IgD-negative memory B cell (primary cell): ENCODE data around the gene PDIA2. TPM values are rescaled to one million over a fixed set of nuclear protein-coding genes. Genes with fewer than 3 reads are reported as not detected.
A peak's percentile ranks its signal among the peaks of the same experiment; 100 is the strongest.
"Not testable (repeated sequence)": the region's sequence is repeated elsewhere in the genome, so short reads cannot be mapped to it uniquely, and the experiment has no call there.

Source experiments
- H3K27ac Mint-ChIP-seq, 3 donors: one replicate each; pipeline ENCODE4 v1.8.0; 2020 to 2022; ENCODE audit warnings: mild to moderate bottlenecking in 3 of 3, mixed read lengths in 3 of 3, moderate library complexity in 1 of 3
- H3K27me3 Mint-ChIP-seq: one replicate; pipeline ENCODE4 v1.8.0; 2021; ENCODE audit warnings: mixed read lengths
- H3K36me3 Mint-ChIP-seq: one replicate; pipeline ENCODE4 v1.8.0; 2020; ENCODE audit warnings: mild to moderate bottlenecking, mixed read lengths
- H3K4me1 Mint-ChIP-seq, 3 donors: one replicate each; pipeline ENCODE4 v1.8.0; 2020 to 2022; ENCODE audit warnings: mixed read lengths in 3 of 3, mild to moderate bottlenecking in 1 of 3
- H3K4me3 Mint-ChIP-seq, 4 donors: one replicate each; pipeline ENCODE4 v1.8.0; 2020 to 2022; ENCODE audit warnings: mild to moderate bottlenecking in 4 of 4, mixed read lengths in 4 of 4, moderate library complexity in 3 of 4
- H3K9me3 Mint-ChIP-seq, 3 donors: one replicate each; pipeline ENCODE4 v1.8.0; 2020 to 2021; ENCODE audit warnings: mixed read lengths in 3 of 3, mild to moderate bottlenecking in 1 of 3
- polyA plus RNA-seq: library from polyadenylated mRNA; unstranded; fragments of 300-500 nt; fragmentation: Illumina TruSeq; gene quantifications from one replicate; pipeline ENCODE4 v1.2.3, GENCODE V29; 2021

Gene PDIA2
- polyA plus RNA-seq, 1 donor from 2014 or later = not detected

DNA sequence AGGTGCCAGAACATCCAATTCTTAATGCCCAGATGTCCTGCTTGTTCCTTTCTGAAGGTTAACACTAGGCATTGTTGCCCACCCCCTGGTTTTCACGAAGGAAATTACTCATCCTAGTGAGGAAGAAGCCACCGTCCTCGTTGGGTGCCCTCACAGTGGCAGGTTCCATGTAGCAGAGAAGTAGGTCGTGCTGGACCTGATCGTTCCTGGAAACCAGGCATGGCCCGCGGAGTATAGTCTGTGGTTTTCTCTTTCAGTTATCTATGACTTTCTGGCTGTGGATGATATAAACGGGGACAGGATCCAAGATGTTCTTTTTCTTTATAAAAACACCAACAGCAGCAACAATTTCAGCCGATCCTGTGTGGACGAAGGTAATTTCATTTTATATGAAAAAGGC lies 23.7 kb upstream of the PDIA2 start:
- no peak overlapping the region for H3K4me3 Mint-ChIP-seq
- peaks cover 2% of the 10 kb centered on the region for H3K36me3 Mint-ChIP-seq
- H3K27ac Mint-ChIP-seq = no peak overlapping the region
- H3K9me3 Mint-ChIP-seq = no peaks in the 10 kb centered on the region
- no peaks in the 10 kb centered on the region for H3K27me3 Mint-ChIP-seq
- H3K4me1 Mint-ChIP-seq = peaks cover 0 to 4% (median 0%) of the 10 kb centered on the region in 3 donors

DNA sequence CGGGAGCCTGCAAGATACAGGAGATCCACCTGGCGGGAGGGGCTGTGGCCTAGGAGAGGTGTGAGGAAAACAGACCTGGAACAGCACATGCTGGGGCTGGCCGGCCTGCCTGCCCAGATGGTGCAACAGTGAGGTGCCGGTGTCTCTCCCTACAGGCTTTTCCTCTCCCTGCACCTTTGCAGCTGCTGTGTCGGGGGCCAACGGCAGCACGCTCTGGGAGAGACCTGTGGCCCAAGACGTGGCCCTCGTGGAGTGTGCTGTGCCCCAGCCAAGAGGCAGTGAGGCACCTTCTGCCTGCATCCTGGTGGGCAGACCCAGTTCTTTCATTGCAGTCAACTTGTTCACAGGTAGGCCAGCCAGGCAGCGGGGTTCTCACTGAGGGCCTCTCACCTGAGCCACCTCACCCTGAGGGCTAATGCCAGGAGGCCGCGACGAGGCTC lies 23.1 kb upstream of the PDIA2 start:
- peaks cover 0 to 4% (median 0%) of the 10 kb centered on the region in 3 donors for H3K4me1 Mint-ChIP-seq
- no peak overlapping the region for H3K27ac Mint-ChIP-seq
- no peaks in the 10 kb centered on the region for H3K36me3 Mint-ChIP-seq
- no peaks in the 10 kb centered on the region for H3K27me3 Mint-ChIP-seq
- no peaks in the 10 kb centered on the region for H3K9me3 Mint-ChIP-seq
- H3K4me3 Mint-ChIP-seq = no peak overlapping the region

DNA sequence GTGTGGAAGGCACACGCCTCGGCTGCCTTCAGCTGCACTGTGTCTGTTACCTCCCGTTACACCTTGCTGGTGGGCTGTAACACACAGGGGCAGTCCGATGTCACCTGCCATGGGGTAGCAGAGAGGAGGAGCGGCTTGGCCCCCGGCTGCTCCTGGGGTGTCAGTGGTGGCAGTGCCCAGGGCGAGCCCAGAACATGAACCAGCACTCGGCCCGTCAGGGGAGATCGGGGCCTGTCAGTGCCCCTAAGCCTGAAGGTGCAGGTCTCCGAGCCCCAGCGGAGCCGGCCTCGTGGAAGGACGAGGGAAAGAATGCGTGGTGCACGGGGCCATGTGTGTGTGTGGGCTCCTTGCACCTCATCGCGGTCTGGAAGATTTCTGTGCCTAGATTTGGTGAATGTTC lies 22.6 kb upstream of the PDIA2 start:
- Mint-ChIP-seq H3K9me3 (no peaks in the 10 kb centered on the region), H3K4me1 (peaks cover 0 to 4% (median 0%) of the 10 kb centered on the region in 3 donors), H3K27me3 (no peaks in the 10 kb centered on the region), H3K36me3 (no peaks in the 10 kb centered on the region), H3K27ac (peak overlapping the region in 1 of 3 donors; percentile 50), H3K4me3 (no peak overlapping the region)

DNA sequence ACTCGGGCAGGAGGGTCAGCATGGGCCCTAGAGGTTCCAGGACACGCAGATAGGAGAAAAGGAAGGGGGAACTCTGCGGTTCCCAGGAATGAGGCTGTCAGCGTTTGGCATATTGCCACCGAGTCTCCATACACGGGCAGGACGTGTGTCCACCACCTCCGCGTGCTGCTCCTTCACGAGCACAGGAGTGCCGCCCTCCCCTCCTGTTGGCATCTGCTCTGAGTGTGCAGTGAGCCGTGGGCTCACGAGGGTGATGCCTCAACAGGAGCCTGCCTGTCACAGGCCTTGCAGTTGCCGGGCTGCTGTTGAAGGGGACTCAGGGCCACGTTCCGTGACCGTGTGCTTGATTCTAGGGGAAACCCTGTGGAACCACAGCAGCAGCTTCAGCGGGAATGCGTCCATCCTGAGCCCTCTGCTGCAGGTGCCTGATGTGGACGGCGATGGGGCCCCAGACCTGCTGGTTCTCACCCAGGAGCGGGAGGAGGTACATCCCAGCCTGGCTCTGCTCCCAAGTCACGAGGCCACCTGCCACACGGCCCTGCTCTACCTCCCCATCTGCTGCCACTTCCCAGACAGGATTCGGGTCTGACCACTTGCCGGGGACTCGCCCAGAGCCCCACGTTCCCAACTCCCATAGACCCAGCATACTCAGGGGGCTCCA lies 21.8 kb upstream of the PDIA2 start:
- peaks cover 0 to 3% (median 0%) of the 10 kb centered on the region in 3 donors for H3K4me1 Mint-ChIP-seq
- no peak overlapping the region for H3K4me3 Mint-ChIP-seq
- H3K36me3 Mint-ChIP-seq = no peaks in the 10 kb centered on the region
- no peak overlapping the region for H3K27ac Mint-ChIP-seq
- no peaks in the 10 kb centered on the region for H3K27me3 Mint-ChIP-seq
- H3K9me3 Mint-ChIP-seq = no peaks in the 10 kb centered on the region

DNA sequence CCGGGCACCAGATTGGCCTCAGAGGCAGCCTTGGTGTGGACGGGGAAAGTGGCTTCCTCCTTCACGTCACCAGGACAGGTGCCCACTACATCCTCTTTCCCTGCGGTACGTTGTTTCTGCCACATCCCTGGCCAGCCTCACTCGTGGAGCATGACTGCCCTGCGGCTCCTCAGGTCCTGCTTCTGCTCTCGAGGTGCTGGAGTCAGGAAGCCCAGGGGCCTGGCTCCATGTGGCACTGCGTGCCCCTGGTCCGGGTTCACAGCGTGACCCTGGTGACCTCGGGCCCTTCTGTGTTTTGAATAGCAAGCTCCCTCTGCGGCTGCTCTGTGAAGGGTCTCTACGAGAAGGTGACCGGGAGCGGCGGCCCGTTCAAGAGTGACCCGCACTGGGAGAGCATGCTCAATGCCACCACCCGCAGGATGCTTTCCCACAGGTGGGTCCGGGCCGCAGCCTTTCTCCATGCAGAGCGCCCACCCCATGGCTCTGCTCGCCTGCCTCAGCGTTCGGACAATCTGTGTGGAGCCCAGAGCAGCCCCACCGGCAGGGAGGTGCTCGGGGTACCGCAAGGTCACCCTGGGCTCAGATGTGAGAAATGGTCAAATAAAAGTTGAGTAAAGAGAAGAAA lies 20.7 kb upstream of the PDIA2 start:
- Mint-ChIP-seq H3K4me1 (peaks cover 0 to 3% (median 0%) of the 10 kb centered on the region in 3 donors), H3K4me3 (no peak overlapping the region), H3K27ac (no peak overlapping the region), H3K36me3 (no peaks in the 10 kb centered on the region), H3K27me3 (no peaks in the 10 kb centered on the region), H3K9me3 (no peaks in the 10 kb centered on the region)

DNA sequence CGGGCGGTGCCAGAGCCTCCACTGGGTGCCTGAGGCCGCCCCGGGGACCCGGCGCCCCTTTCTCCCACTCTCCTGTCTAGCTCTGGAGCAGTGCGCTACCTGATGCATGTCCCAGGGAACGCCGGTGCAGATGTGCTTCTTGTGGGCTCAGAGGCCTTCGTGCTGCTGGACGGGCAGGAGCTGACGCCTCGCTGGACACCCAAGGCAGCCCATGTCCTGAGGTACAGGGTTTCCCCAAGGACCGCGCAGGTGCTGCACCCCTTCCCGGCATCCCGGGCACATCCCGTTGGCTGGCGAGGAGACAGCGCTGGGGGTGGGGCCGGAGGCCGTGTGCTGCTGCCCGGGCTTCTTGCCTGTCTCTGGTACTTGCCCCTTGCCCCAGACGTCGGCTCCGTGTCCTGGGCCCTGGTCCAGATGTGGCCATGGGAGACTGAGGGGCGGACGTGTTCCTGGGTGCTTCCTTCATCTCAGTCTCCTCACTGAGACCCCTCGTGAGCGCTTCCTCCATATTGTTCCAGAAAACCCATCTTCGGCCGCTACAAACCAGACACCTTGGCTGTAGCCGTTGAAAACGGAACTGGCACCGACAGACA lies 19.7 kb upstream of the PDIA2 start:
- H3K4me1 Mint-ChIP-seq = peaks cover 0 to 3% (median 0%) of the 10 kb centered on the region in 3 donors
- no peaks in the 10 kb centered on the region for H3K27me3 Mint-ChIP-seq
- H3K27ac Mint-ChIP-seq = no peak overlapping the region
- no peaks in the 10 kb centered on the region for H3K36me3 Mint-ChIP-seq
- H3K9me3 Mint-ChIP-seq = no peaks in the 10 kb centered on the region
- no peak overlapping the region for H3K4me3 Mint-ChIP-seq

DNA sequence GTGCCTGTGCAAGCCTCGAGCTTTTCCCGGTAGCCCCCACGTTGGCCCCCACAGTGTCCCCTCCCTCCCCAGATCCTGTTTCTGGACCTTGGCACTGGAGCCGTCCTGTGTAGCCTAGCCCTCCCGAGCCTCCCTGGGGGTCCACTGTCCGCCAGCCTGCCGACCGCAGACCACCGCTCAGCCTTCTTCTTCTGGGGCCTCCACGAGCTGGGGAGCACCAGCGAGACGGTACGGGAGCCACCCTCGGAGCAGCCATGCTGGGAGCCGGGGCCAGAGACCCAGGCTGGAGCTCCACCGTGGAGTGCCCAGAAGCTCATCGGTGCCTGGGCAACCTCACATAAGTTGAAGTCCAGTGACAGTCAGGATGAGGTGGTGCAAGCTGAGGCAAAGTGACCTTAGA lies 19.0 kb upstream of the PDIA2 start:
- H3K4me3 Mint-ChIP-seq = no peak overlapping the region
- no peak overlapping the region for H3K27ac Mint-ChIP-seq
- no peaks in the 10 kb centered on the region for H3K27me3 Mint-ChIP-seq
- no peaks in the 10 kb centered on the region for H3K9me3 Mint-ChIP-seq
- no peaks in the 10 kb centered on the region for H3K36me3 Mint-ChIP-seq
- H3K4me1 Mint-ChIP-seq = peaks cover 0 to 3% (median 0%) of the 10 kb centered on the region in 3 donors

DNA sequence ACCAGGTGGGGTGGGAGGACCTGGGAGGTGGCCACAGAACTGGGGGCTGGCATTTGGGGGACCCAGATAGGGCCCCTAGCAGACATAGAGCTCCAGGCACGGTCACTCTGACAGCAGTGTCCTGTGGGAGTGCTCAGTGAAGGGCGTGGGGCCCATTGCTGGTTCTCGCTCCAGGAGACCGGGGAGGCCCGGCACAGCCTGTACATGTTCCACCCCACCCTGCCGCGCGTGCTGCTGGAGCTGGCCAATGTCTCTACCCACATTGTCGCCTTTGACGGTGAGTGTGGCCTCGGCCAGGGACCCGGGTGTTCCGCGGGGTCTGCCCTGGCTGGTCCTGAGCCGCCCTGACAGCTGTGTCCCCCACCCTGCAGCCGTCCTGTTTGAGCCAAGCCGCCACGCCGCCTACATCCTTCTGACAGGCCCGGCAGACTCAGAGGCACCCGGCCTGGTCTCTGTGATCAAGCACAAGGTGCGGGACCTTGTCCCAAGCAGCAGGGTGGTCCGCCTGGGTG lies 18.5 kb upstream of the PDIA2 start:
- Mint-ChIP-seq H3K27me3 (no peaks in the 10 kb centered on the region), H3K4me3 (no peak overlapping the region), H3K4me1 (peaks cover 0 to 3% (median 0%) of the 10 kb centered on the region in 3 donors), H3K36me3 (no peaks in the 10 kb centered on the region), H3K27ac (no peak overlapping the region), H3K9me3 (no peaks in the 10 kb centered on the region)

DNA sequence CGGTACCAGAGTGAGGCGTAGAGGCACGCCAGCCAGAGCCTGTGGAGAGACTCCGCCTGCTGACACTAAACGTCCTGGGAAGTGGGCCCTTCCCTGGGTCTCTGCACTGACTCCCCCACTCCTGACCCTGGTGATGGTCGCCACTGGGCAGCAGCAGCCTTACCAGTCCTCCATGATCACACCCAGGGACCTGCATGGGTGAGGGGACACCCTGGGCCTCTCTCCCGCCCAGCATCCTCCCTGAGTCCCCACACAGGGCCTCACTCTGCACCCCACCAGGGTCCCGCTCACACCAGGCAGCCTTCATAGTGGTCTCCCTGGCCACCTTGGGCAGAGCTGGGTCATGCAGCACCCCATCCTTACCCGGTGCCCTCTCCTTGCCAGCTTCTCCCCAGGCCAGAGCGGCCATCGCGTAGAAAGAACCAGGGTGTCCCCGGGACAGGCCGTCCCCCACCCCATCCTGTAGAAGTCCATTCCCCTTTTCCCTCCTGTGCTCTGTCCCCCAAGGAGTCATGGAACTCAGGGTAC lies 17.9 kb upstream of the PDIA2 start:
- no peaks in the 10 kb centered on the region for H3K27me3 Mint-ChIP-seq
- no peaks in the 10 kb centered on the region for H3K36me3 Mint-ChIP-seq
- peaks cover 0 to 3% (median 0%) of the 10 kb centered on the region in 3 donors for H3K4me1 Mint-ChIP-seq
- H3K9me3 Mint-ChIP-seq = no peaks in the 10 kb centered on the region
- no peak overlapping the region for H3K27ac Mint-ChIP-seq
- peak overlapping the region in 1 of 4 donors; percentile 39 for H3K4me3 Mint-ChIP-seq

DNA sequence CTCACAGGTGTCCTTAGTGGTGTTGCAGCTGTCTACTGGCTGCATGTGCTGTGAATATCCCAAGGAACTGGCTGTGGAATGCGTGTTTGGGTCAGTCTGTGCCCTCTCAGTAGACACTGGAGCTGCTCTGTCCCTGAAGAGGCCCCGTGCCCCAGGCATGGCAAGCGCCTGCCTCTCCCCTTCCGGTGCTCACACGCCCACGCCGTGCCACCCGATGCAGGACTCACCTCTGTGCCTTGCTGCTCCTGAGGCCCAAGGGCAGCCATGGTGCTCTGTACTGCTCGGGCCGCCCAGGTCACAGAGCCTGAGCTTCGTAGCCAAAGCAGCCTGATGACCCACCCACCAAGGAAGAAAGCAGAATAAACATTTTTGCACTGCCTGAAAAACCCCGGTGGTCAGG lies 17.3 kb upstream of the PDIA2 start:
- no peaks in the 10 kb centered on the region for H3K36me3 Mint-ChIP-seq
- H3K4me1 Mint-ChIP-seq = peaks cover 0 to 3% (median 0%) of the 10 kb centered on the region in 3 donors
- no peak overlapping the region for H3K27ac Mint-ChIP-seq
- H3K9me3 Mint-ChIP-seq = no peaks in the 10 kb centered on the region
- no peaks in the 10 kb centered on the region for H3K27me3 Mint-ChIP-seq
- no peak overlapping the region for H3K4me3 Mint-ChIP-seq

DNA sequence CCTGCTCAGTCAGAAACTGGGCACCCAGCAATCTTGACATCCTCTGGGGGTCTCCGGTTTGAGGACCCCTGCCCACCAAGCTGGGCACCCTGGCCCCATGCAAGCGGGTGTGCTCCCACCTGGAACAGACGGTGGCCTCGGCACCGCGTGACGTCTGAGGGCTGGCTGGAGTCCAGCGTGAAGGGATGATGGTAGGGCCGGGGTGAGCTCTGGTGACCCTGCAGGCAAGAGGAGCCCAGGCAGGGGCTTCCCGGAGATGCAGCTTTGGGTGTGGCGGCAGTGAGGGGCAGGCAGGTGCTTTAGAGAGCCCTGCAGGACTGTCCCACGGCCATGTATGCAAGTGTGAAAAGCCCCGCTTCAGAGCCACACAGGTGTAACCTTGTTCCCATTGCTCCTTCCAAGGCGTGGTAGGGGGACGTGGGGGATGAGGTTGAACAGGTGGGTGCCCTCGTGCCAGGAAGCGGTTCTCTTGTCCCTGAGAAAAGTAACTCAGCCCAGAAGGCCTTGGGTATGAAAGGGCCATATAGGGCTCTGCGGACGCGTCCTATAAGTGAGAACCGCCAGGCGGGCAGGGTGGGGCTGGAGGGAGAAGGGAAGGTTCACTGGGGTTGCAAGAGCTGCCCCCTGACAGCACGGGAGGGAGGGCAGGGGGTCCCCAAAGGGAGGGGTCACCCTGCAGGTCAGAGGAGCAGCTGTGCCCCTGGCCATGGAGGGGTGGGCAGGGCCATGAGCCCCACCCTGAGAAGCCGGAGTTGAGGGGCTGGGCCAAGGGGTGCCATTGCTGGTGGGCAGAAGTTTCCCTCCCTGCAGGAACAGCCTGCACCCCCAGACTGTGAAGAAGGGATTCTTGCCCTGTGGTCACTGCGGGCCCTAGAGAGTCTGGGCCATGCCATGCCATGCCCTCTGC lies 16.5 kb upstream of the PDIA2 start:
- Mint-ChIP-seq H3K9me3 (no peaks in the 10 kb centered on the region), H3K27ac (no peak overlapping the region), H3K36me3 (no peaks in the 10 kb centered on the region), H3K4me3 (no peak overlapping the region), H3K4me1 (peaks cover 0 to 3% (median 0%) of the 10 kb centered on the region in 3 donors), H3K27me3 (no peaks in the 10 kb centered on the region)

DNA sequence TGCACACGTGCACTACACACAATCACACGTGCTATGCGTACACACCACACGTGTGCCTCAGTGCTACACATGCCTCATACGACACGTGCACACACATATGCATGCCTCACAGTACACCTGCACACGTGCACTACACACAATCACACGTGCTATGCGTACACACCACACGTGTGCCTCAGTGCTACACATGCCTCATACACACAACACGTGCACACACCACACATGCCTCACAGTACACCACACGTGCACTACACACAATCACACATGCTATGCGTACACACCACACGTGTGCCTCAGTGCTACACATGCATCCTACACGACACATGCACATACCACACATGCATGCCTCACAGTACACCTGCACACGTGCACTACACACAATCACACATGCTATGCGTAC lies 15.4 kb upstream of the PDIA2 start:
- not testable (repeated sequence) for H3K27me3 Mint-ChIP-seq, H3K9me3 Mint-ChIP-seq, H3K4me1 Mint-ChIP-seq, H3K27ac Mint-ChIP-seq, H3K4me3 Mint-ChIP-seq, H3K36me3 Mint-ChIP-seq

DNA sequence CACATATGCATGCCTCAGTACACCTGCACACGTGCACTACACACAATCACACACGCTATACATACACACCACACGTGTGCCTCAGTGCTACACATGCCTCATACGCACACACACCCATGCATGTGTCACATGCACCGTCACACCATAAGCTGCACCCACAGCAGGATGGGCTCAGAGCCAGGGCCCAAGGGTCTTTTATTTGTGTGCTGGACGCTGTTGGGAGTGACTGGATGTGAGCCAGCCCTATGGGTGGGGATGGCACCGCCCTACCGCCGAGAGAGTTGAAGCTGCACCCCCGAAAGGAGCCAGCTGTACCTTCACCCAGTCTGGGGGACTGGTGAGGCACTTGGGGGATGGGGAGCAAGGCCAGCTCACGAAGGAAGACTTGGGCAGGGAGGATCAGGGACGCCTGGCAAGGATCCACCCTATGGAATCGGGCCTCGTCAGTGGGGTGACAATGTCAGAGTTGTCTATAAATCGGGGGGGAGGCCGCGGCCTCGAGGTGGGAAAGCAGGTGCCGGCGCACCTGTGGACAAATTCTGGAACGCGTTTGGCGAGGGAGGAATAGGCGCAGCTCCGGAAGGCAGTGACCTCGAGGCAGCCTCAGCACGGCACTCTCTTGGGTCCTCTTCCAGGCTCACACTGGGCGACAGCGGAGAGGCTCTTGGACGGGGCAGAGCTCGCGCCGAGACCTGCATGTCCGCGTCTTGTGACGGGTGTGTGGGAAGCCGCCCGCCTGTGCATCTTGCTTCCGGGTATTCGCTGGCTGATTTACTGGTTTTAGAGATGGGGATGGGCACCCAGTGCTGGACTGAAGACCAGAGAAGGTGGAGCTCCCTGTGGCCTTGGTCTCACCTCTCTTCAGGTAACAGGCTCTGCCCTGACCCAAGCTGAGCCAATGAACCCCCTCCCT lies 14.6 kb upstream of the PDIA2 start:
- Mint-ChIP-seq H3K4me1 (peaks cover 0 to 3% (median 0%) of the 10 kb centered on the region in 3 donors), H3K36me3 (no peaks in the 10 kb centered on the region), H3K27me3 (peaks cover 2% of the 10 kb centered on the region), H3K27ac (no peak overlapping the region), H3K4me3 (no peak overlapping the region), H3K9me3 (no peaks in the 10 kb centered on the region)
